ENCODE measurements around the gene EFNA5.

The EFNA5 gene

DNA sequence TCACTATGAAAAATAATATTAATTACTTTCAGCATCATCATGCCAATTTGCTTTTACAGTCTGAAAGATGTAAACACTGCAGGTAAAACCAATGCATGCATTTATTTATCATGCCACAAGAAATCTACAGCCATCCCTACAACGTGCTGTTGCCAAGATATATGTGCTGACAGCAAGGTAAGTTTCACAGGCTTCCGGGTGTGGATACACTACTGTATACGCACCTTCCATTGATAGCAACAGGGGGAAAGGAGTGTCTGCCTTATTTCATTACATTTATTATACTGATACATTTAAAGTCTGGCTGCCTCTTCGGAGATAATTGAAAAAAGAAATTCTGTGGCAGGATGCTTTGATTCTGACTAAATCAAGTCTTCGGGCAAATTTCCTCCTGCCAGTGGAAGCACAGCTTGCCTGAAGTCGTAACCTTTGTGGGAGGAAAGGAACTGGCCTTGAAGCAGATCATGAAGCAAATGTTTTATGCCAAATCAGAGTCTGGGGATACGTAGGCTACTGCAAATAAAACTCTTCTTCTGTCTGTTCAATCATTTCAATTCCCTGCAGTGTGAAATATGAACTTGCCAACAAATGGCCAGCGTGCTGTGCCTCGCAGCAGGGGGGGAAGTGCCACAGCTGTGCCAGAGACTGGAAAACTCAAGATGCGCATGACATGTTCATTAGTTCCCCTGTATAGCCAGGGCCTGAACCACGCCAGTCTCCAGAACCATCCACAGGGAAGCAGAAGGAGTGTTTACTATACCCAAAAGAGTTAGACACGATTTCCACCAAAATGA lies 268.1 kb downstream of the EFNA5 start:
- H3K27ac ChIP-seq (ENCODE audit: low read depth, low read length) = no peak overlapping the region
- no peaks in the 10 kb centered on the region for H3K36me3 ChIP-seq (ENCODE audit: insufficient read depth, low read length)
- H3K4me3 ChIP-seq (ENCODE audit: low read length) = no peak overlapping the region
- no peak overlapping the region for H3K9ac ChIP-seq (ENCODE audit: low read depth, low read length)
- 71% methylated on average over 11 of the region's 12 CpGs for WGBS
- H3K9me3 ChIP-seq (ENCODE audit: insufficient read depth, low read depth, low read length) = no peaks in the 10 kb centered on the region
- H3K4me1 ChIP-seq (ENCODE audit: insufficient read depth, low read length) = peaks cover 60% of the 10 kb centered on the region
- H3K27me3 ChIP-seq (ENCODE audit: insufficient read depth, low read length) = no peaks in the 10 kb centered on the region

DNA sequence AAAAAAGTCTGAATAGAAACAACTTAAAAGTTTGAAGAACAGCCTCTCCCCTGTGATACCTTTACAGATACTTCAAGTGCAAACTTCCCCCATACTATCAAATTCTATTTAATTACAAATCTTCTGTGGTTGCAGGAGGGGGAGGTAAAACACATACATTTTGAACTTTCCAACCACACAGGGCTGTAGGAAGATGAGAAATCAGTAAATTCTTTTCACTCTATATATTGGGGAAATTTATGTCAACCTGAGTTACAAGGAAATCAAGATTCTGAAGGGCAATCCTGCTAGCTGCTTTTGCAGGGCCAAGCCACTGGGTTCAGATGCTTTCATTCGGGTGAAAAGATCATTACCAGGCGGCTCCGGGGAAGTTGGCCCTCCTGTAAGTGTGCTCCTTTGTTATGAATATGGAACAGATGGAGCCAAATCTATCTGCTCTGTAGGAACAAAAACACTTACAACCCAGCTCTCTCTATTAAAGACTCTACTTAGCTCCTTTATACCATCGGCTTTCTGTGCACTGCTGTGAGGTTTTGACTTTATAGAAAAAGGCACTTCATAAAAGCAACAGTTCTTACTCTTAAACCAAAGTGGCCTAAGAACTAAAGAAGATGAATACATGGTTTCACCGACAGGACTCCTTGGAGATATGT lies 269.1 kb downstream of the EFNA5 start:
- no peak overlapping the region for H3K4me3 ChIP-seq (ENCODE audit: low read length)
- H3K27me3 ChIP-seq (ENCODE audit: insufficient read depth, low read length) = no peaks in the 10 kb centered on the region
- no peak overlapping the region; the same call in 1 of the 2 replicates for H3K27ac ChIP-seq (ENCODE audit: low read depth, low read length)
- no peak overlapping the region for H3K9ac ChIP-seq (ENCODE audit: low read depth, low read length)
- H3K4me1 ChIP-seq (ENCODE audit: insufficient read depth, low read length) = peaks cover 61% of the 10 kb centered on the region
- no peaks in the 10 kb centered on the region for H3K36me3 ChIP-seq (ENCODE audit: insufficient read depth, low read length)
- H3K9me3 ChIP-seq (ENCODE audit: insufficient read depth, low read depth, low read length) = no peaks in the 10 kb centered on the region
- 7% methylated on average over 5 of the region's 5 CpGs for WGBS

DNA sequence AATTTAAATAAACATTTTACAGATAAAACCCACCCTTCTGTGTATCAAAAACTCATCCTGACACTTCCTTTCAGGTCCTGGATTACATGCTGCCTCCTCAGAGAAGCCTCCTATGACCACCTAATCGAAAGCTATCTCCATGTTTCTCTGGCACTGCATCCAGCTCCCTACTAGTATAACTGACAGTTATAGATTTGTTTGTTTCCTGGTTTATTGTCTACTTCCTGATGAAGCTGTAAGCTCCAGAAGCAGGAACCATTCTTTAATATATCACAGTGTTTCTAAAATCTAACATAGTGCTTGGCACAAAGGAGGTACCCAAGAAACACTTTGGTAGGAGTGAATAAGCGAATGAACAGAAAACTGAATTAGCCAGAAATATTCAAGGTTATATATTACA lies 270.4 kb downstream of the EFNA5 start:
- H3K9me3 ChIP-seq (ENCODE audit: insufficient read depth, low read depth, low read length) = no peaks in the 10 kb centered on the region
- no peak overlapping the region for H3K9ac ChIP-seq (ENCODE audit: low read depth, low read length)
- H3K27me3 ChIP-seq (ENCODE audit: insufficient read depth, low read length) = no peaks in the 10 kb centered on the region
- WGBS = 88% methylated on average over 2 of the region's 2 CpGs
- H3K36me3 ChIP-seq (ENCODE audit: insufficient read depth, low read length) = no peaks in the 10 kb centered on the region
- no peak overlapping the region for H3K4me3 ChIP-seq (ENCODE audit: low read length)
- no peak overlapping the region for H3K27ac ChIP-seq (ENCODE audit: low read depth, low read length)
- H3K4me1 ChIP-seq (ENCODE audit: insufficient read depth, low read length) = peaks cover 73% of the 10 kb centered on the region

DNA sequence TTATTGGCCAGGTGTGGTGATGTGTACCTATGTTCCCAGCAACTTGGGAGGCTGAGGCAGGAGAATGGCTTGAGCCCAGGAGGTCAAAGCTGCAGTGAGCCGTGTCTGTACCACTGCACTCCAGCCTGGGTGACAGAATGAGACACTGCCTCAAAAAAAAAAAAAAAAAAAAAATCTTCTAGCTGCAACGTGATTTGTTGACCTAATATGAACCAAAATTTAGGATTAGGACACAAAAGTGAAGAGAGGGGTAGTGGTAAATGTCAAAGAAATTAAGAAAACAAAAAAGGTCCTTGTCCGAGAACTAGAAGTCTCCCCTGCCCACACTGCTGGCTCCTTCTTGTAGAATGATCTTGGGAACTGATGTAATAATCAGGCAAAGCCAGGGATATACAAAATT lies 272.0 kb downstream of the EFNA5 start:
- Histone ChIP-seq H3K36me3 (ENCODE audit: insufficient read depth, low read length) (no peaks in the 10 kb centered on the region), H3K9ac (ENCODE audit: low read depth, low read length) (no peak overlapping the region), H3K9me3 (ENCODE audit: insufficient read depth, low read depth, low read length) (no peaks in the 10 kb centered on the region), H3K27me3 (ENCODE audit: insufficient read depth, low read length) (no peaks in the 10 kb centered on the region), H3K27ac (ENCODE audit: low read depth, low read length) (no peak overlapping the region), H3K4me1 (ENCODE audit: insufficient read depth, low read length) (peaks cover 68% of the 10 kb centered on the region), H3K4me3 (ENCODE audit: low read length) (no peak overlapping the region)
- WGBS = 89% methylated on average over 3 of the region's 3 CpGs

DNA sequence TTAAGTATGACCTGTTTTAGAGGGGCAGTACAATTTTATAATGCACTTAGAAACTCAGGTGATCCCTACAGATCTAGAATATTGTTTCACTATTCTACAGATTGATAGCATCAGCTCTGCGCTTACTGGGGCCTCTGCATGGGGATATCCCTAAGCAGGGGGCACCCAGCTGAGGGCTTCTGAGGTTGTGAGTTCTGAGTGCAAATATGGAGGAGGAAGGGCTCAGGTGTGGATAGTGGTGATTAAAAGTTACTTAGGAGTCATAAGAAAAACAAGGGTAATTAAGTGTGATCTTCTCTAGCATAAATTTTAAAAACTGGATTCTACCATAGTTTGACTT lies 274.4 kb downstream of the EFNA5 start:
- Histone ChIP-seq H3K4me1 (ENCODE audit: insufficient read depth, low read length) (peaks cover 51% of the 10 kb centered on the region), H3K27me3 (ENCODE audit: insufficient read depth, low read length) (no peaks in the 10 kb centered on the region), H3K36me3 (ENCODE audit: insufficient read depth, low read length) (no peaks in the 10 kb centered on the region), H3K4me3 (ENCODE audit: low read length) (no peak overlapping the region), H3K9ac (ENCODE audit: low read depth, low read length) (no peak overlapping the region), H3K9me3 (ENCODE audit: insufficient read depth, low read depth, low read length) (no peaks in the 10 kb centered on the region), H3K27ac (ENCODE audit: low read depth, low read length) (peak overlapping the region; percentile 26; the same call in 1 of the 2 replicates)
- WGBS = 83% methylated on average over 1 of the region's 1 CpG

DNA sequence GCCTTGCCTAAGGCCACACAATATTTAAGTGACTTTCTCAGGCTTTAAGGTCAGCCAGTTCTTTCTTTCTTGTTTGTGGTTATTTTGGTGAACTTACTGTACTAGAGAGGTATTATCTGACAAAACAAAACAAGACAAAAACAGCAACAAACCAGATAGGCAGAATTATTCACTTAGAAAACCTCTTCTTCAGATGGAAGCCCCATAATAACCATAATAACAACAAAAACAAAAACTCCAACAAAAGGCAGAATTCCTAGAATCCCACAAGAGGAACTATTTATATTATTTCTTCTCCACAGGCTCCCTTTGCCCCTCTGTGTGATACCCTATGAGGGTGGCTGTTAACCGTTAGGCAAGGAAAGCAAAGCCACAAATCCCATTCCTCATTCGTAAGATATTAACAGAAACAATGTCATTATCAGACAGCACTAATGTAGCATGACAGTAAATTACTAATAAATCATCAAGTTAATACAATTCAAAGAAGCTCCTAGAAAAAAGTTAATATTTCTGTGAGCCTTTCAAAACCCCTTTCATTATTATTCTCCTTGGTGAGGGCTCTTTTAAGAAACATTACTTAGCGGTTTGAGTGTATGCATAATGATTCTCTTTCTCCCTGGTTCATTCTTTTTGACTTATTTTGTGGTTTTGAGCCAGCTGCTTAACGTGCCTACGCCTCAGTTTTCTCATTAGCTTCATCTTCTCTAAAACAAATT lies 274.9 kb downstream of the EFNA5 start:
- Histone ChIP-seq H3K9ac (ENCODE audit: low read depth, low read length) (no peak overlapping the region), H3K9me3 (ENCODE audit: insufficient read depth, low read depth, low read length) (no peaks in the 10 kb centered on the region), H3K36me3 (ENCODE audit: insufficient read depth, low read length) (no peaks in the 10 kb centered on the region), H3K27me3 (ENCODE audit: insufficient read depth, low read length) (no peaks in the 10 kb centered on the region), H3K4me1 (ENCODE audit: insufficient read depth, low read length) (peaks cover 46% of the 10 kb centered on the region), H3K27ac (ENCODE audit: low read depth, low read length) (peak overlapping the region; percentile 26; the same call in 1 of the 2 replicates), H3K4me3 (ENCODE audit: low read length) (no peak overlapping the region)
- 39% methylated on average over 2 of the region's 5 CpGs for WGBS

DNA sequence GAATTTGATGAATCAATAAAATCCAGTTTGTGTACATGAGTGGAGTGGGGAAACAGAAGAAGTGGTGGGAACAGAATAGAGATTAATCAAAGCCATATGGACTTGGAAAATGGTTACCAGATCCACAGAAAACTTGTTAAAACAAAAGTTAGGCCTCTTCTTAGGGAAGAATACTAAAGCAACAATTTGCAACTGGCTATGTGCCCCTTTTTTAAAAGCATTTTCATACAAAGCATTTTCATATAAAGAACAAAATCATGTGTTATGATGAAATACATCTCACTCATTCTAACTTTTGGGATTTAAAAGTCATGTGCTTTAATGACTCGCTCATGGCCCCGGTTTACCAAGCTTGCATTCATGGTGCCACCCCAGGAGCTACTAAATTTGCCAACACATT lies 276.9 kb downstream of the EFNA5 start:
- Histone ChIP-seq H3K27me3 (ENCODE audit: insufficient read depth, low read length) (no peaks in the 10 kb centered on the region), H3K4me1 (ENCODE audit: insufficient read depth, low read length) (peaks cover 39% of the 10 kb centered on the region), H3K9me3 (ENCODE audit: insufficient read depth, low read depth, low read length) (no peaks in the 10 kb centered on the region), H3K27ac (ENCODE audit: low read depth, low read length) (no peak overlapping the region), H3K4me3 (ENCODE audit: low read length) (no peak overlapping the region), H3K9ac (ENCODE audit: low read depth, low read length) (no peak overlapping the region), H3K36me3 (ENCODE audit: insufficient read depth, low read length) (no peaks in the 10 kb centered on the region)
- WGBS = 93% methylated on average over 2 of the region's 2 CpGs

DNA sequence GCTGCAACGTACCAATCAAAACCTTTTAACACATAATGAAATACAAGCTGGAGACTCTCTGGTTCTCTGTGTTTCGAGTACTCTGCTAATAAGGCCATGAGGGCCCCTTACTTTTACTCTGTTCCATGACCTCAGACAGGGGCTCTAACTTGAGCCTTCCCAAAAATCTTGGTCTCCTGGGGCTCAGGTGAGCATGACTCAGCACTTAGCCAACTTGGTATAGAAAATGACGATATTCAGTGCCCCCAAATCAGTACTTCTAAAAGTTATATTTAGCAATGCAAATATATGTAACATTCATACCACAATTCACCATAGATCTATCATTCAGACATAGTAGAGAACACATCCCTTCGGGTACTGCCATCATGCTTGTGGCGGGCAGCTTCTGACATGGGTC lies 278.9 kb downstream of the EFNA5 start:
- Histone ChIP-seq H3K4me3 (ENCODE audit: low read length) (no peak overlapping the region), H3K36me3 (ENCODE audit: insufficient read depth, low read length) (no peaks in the 10 kb centered on the region), H3K27me3 (ENCODE audit: insufficient read depth, low read length) (no peaks in the 10 kb centered on the region), H3K9ac (ENCODE audit: low read depth, low read length) (no peak overlapping the region), H3K4me1 (ENCODE audit: insufficient read depth, low read length) (peaks cover 52% of the 10 kb centered on the region), H3K27ac (ENCODE audit: low read depth, low read length) (no peak overlapping the region), H3K9me3 (ENCODE audit: insufficient read depth, low read depth, low read length) (no peaks in the 10 kb centered on the region)
- 95% methylated on average over 5 of the region's 5 CpGs for WGBS

DNA sequence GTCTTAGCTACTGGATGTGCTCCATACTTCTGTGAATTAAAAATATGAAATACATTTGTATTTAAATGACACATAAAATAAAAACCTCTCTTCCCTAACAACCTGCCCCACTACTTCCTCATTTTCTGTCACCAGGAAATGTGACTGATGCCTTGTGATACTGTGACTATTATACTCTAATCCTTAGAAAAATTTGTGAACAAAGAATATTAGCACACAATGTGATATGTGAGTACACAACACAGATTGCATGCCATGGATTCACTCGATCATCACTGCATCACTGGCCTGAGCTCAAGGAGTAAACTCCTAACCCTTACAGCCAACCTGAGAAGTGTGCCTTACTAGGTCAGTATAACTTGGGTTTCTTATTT lies 281.0 kb downstream of the EFNA5 start:
- no peaks in the 10 kb centered on the region for H3K9me3 ChIP-seq (ENCODE audit: insufficient read depth, low read depth, low read length)
- peaks cover 42% of the 10 kb centered on the region for H3K4me1 ChIP-seq (ENCODE audit: insufficient read depth, low read length)
- 90% methylated on average over 1 of the region's 1 CpG for WGBS
- H3K36me3 ChIP-seq (ENCODE audit: insufficient read depth, low read length) = no peaks in the 10 kb centered on the region
- no peaks in the 10 kb centered on the region for H3K27me3 ChIP-seq (ENCODE audit: insufficient read depth, low read length)
- no peak overlapping the region for H3K9ac ChIP-seq (ENCODE audit: low read depth, low read length)
- no peak overlapping the region for H3K27ac ChIP-seq (ENCODE audit: low read depth, low read length)
- H3K4me3 ChIP-seq (ENCODE audit: low read length) = no peak overlapping the region

DNA sequence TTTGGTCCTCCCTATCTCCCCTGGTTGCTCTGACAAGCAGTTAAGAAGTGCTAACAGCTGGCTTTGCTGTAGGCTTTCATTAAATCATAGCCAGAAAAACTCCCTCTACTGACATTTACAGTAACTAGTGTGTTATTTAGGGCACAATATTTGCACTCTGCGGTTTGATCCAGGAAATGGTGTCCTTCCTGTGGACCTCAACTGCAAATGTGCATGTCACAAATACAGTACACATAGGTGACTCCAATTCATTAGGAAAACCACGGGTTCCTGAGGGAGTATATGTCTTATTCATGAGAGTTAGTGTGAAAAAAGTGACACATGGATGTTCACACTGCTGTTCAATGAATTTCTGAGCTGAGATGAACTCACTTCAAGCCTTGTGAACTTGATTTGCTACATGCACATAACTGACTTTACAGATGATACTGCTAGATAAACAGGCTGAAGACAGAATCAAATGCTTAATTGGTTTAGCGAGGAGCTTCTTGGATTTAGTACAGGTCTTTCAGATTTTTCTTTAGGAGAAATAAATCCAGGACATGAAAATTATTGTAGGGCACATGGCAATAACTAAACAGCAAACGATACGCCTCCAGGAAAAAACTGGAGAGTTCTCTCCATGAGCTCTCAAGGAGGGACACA lies 281.5 kb downstream of the EFNA5 start:
- no peak overlapping the region for H3K4me3 ChIP-seq (ENCODE audit: low read length)
- no peak overlapping the region for H3K9ac ChIP-seq (ENCODE audit: low read depth, low read length)
- 87% methylated on average over 5 of the region's 5 CpGs for WGBS

More for the DNA sequence above, 281.5 kb downstream of the EFNA5 start:
- Histone ChIP-seq H3K27me3 (ENCODE audit: insufficient read depth, low read length) (no peaks in the 10 kb centered on the region), H3K36me3 (ENCODE audit: insufficient read depth, low read length) (no peaks in the 10 kb centered on the region), H3K9me3 (ENCODE audit: insufficient read depth, low read depth, low read length) (no peaks in the 10 kb centered on the region), H3K4me1 (ENCODE audit: insufficient read depth, low read length) (peaks cover 36% of the 10 kb centered on the region), H3K27ac (ENCODE audit: low read depth, low read length) (no peak overlapping the region)
